GM12872 (cell line): ENCODE measurements around the gene TRIM8.

Experiments used
- TF ChIP-seq, protein P1 (sequence below): IDR thresholded peaks from 3 replicates; pipeline ENCODE4 v1.5.1; 2011; ENCODE audit warnings: low read depth, mild to moderate bottlenecking, low read length, moderate library complexity; ENCODE audit not compliant: insufficient read depth

The TRIM8 gene

DNA sequence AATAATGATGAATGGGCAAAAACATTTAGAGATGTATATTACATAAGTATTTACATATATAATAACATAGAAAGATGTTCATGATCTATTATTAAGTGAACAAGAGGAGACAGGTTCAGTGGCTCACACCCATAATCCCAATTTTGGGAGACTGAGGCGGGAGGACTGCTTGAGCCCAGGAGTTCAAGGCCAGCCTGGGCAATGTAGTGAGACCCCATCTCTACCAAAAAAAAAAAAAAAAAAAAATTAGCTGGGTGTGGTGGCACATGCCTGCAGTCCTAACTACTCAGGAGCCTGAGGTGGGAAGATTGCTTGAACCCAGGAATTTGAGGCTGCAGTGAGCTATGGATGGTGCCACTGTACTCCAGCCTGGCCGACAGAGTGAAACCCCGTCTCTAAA lies 57.5 kb downstream of the TRIM8 start:
- TF ChIP-seq, protein P1, sequence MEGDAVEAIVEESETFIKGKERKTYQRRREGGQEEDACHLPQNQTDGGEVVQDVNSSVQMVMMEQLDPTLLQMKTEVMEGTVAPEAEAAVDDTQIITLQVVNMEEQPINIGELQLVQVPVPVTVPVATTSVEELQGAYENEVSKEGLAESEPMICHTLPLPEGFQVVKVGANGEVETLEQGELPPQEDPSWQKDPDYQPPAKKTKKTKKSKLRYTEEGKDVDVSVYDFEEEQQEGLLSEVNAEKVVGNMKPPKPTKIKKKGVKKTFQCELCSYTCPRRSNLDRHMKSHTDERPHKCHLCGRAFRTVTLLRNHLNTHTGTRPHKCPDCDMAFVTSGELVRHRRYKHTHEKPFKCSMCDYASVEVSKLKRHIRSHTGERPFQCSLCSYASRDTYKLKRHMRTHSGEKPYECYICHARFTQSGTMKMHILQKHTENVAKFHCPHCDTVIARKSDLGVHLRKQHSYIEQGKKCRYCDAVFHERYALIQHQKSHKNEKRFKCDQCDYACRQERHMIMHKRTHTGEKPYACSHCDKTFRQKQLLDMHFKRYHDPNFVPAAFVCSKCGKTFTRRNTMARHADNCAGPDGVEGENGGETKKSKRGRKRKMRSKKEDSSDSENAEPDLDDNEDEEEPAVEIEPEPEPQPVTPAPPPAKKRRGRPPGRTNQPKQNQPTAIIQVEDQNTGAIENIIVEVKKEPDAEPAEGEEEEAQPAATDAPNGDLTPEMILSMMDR, result no peak

DNA sequence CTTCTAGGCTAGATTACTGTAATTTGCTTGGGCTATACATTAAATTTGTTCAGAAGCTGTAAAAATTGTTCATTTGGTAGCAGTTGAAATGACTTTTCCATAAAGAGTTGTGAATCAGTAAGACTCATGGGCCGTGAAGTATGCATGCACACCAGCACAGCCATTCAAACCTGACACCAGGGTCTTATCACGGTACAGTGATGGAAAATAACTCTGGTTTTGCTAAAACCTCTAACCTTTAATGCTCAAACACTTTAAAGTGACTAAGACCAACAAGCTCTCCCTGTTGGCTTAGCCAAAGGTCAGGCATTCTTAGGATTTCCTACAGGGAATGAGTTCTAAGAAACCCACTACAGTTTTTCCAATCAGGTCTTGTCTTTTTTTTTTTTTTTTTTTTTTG lies 58.5 kb downstream of the TRIM8 start:
- TF ChIP-seq, protein P1, result no peak

DNA sequence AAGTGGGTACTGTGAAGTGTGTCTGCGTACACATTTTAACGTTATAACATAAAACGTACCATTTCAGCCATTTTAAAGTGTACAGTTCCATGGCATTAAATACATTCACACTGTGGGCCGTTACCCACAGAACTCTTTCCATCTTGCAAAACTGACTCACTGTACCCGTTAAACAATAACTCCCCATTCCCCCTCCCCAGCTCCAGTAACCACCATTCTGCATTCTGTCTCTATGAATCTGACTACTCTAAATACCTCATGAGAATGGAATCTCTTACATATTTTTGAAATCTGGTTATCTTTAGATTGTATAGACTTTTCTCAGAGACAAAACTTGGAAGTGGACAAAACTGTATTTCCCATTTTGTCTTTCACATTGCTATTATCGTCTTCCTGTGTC lies 60.6 kb downstream of the TRIM8 start:
- TF ChIP-seq, protein P1, result no peak

DNA sequence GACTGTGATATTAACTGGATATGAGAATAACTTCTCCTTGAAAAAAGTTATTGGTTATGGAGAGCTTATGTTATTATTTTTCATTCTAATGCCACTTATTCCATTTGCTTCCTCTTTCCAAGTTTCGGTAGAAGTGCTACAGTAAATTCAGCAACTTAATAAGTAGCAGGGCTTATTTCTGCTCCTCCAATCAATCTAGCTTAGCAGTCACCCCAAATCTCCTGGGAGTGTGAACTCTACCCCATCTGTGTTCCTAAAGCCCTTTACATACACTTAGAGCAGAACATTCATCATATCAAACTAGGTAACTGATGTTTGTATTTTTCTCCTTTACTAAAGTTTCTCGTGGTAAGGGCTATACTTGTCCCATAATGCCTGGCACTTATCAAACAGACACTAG lies 61.3 kb downstream of the TRIM8 start:
- TF ChIP-seq, protein P1, result no peak
